Activated effector memory CD4-positive, alpha-beta T cell treated with anti-CD3 and anti-CD28 coated beads, Interleukin-2, amount 50 U/mL, for 16 hours (primary cell): ENCODE data around the gene EDARADD.

ENCODE experiments used
- DNase-seq: peaks from one replicate; pipeline ENCODE4 v3.0.0-alpha.2; 2020

Gene EDARADD

GRCh38 chr1:236520445-236521005 is 126.4 kb downstream of the EDARADD start:
- no peak for DNase-seq

- DNase-seq, result no peak
Measured at GRCh38 chr1:236522937-236523703, 129.0 kb downstream of the EDARADD start.

GRCh38 chr1:236523704-236524141 is 129.6 kb downstream of the EDARADD start, which contains the start of gene LGALS8:
LGALS8 (plus strand) TSS chr1:236523982; CDS start chr1:236526071, 2,089 bp downstream.
- peak; percentile 94 for DNase-seq

GRCh38 chr1:236524142-236524894 is 130.2 kb downstream of the EDARADD start:
- DNase-seq, result peak; percentile 84

- no peak for DNase-seq
Measured at GRCh38 chr1:236524895-236525184, 130.8 kb downstream of the EDARADD start.

DNA sequence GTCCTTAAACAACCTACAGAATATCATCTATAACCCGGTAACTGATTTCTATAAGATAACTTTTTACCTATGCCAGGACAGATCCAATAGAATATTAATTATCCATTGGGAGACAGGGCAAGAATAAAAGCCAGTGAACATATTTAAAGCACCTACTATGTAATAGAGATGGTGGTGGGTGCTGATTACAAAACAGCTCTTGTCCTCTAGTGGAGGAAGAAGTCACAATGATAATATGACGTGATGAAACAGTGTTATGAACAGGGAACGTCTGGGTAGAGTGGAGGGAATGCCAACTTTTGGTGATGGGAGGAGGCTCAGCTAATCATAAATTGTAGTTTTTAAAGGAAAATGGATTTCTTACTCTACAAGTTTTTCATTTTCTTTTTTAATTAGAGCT is 132.0 kb downstream of the EDARADD start:
- DNase-seq, result no peak

- DNase-seq, result no peak
Measured at GRCh38 chr1:236530286-236530685, 136.2 kb downstream of the EDARADD start.

DNA sequence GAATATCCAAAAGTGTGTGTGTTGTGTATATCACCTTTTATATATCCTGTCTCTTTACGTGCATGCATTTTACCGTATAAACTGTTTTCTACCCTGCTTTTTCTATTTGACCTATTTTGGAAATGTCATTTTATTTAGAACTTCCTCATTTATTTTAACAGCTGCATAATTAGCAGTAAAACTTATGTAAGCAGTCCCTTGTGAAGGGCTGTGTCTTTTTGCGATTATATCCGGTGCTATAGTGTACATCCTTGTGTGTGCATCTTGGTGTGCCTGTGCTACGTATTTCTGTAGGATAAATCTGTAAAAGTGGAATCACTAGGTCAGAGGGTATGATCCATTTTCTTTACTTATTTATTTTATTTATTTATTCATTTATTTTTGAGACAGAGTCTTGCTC is 136.9 kb downstream of the EDARADD start:
- DNase-seq, result no peak

- no peak for DNase-seq
Measured at GRCh38 chr1:236532850-236533249, 138.8 kb downstream of the EDARADD start.

GRCh38 chr1:236534151-236534651 is 140.1 kb downstream of the EDARADD start:
- DNase-seq, result peak; percentile 80
